HEK293 (cell line): Measurements from ENCODE around the gene ARSB.

Experiments used
- GLI2 ChIP-seq: fragments of 450-650 bp; formaldehyde crosslinking; IDR thresholded peaks from 2 replicates; pipeline ENCODE4; 2017; ENCODE audit warnings: missing biosample characterization, missing genetic modification characterization, low read depth, borderline replicate concordance
- KLF10 ChIP-seq: fragments of 450-650 bp; IDR thresholded peaks from 2 replicates; pipeline ENCODE4 v1.5.1; 2018; ENCODE audit warnings: missing biosample characterization, mild to moderate bottlenecking, missing genetic modification characterization
- KLF9 ChIP-seq: fragments of 450-650 bp; formaldehyde crosslinking; IDR thresholded peaks from 2 replicates; pipeline ENCODE4 v1.5.1; 2016; ENCODE audit warnings: missing biosample characterization, missing genetic modification characterization, low read depth
- MYNN ChIP-seq: fragments of 450-650 bp; formaldehyde crosslinking; IDR thresholded peaks from 2 replicates; pipeline ENCODE4 v1.5.1; 2016; ENCODE audit warnings: missing biosample characterization, missing genetic modification characterization, borderline replicate concordance
- ZBTB20 ChIP-seq: fragments of 450-650 bp; formaldehyde crosslinking; IDR thresholded peaks from 2 replicates; pipeline ENCODE4 v1.5.1; 2016; ENCODE audit warnings: missing biosample characterization, missing genetic modification characterization
- ZBTB6 ChIP-seq: fragments of 450-650 bp; formaldehyde crosslinking; IDR thresholded peaks from 2 replicates; pipeline ENCODE4 v1.5.1; 2017; ENCODE audit warnings: missing biosample characterization, missing genetic modification characterization
- ZNF10 ChIP-seq: fragments of 450-650 bp; formaldehyde crosslinking; IDR thresholded peaks from 2 replicates; pipeline ENCODE4 v1.5.1; 2017; ENCODE audit warnings: missing biosample characterization, missing genetic modification characterization
- ZNF16 ChIP-seq: fragments of 450-650 bp; formaldehyde crosslinking; IDR thresholded peaks from 2 replicates; pipeline ENCODE4 v1.5.1; 2016; ENCODE audit warnings: low read depth, missing biosample characterization, missing genetic modification characterization
- ZNF214 ChIP-seq: fragments of 450-650 bp; formaldehyde crosslinking; IDR thresholded peaks from 2 replicates; pipeline ENCODE4 v1.5.1; 2017; ENCODE audit warnings: missing biosample characterization, mild to moderate bottlenecking, missing genetic modification characterization, borderline replicate concordance
- ZNF223 ChIP-seq: fragments of 450-650 bp; formaldehyde crosslinking; IDR thresholded peaks from 2 replicates; pipeline ENCODE4 v1.5.1; 2016; ENCODE audit warnings: missing biosample characterization, missing genetic modification characterization
- ZNF274 ChIP-seq, 2 experiments: fragments of 200-500 bp in 1 of 2; fragments of 450-650 bp in 1 of 2; sonication (Bioruptor generic) in 1 of 2; formaldehyde crosslinking in 1 of 2; IDR thresholded peaks; 2 replicates each; pipeline versions ENCODE4 v1.5.1 to v1.6.1; 2014 to 2016; ENCODE audit warnings: borderline replicate concordance in 1 of 2, inconsistent platforms in 1 of 2, low read length in 1 of 2, missing biosample characterization in 1 of 2, missing genetic modification characterization in 1 of 2
- ZNF302 ChIP-seq: fragments of 450-650 bp; formaldehyde crosslinking; IDR thresholded peaks from 2 replicates; pipeline ENCODE4 v1.5.1; 2016; ENCODE audit warnings: missing biosample characterization, missing genetic modification characterization, low read depth
- ZNF398 ChIP-seq: fragments of 450-650 bp; formaldehyde crosslinking; IDR thresholded peaks from 2 replicates; pipeline ENCODE4 v1.5.1; 2017; ENCODE audit warnings: missing biosample characterization, missing genetic modification characterization
- ZNF416 ChIP-seq: fragments of 450-650 bp; formaldehyde crosslinking; IDR thresholded peaks from 2 replicates; pipeline ENCODE4 v1.5.1; 2016; ENCODE audit warnings: missing biosample characterization, missing genetic modification characterization
- ZNF449 ChIP-seq: fragments of 450-650 bp; formaldehyde crosslinking; IDR thresholded peaks from 2 replicates; pipeline ENCODE4 v1.5.1; 2017; ENCODE audit warnings: missing biosample characterization, mild to moderate bottlenecking, missing genetic modification characterization, moderate library complexity
- ZNF48 ChIP-seq: fragments of 450-650 bp; formaldehyde crosslinking; IDR thresholded peaks from 2 replicates; pipeline ENCODE4 v1.5.1; 2016; ENCODE audit warnings: missing biosample characterization, missing genetic modification characterization
- ZNF488 ChIP-seq: fragments of 450-650 bp; formaldehyde crosslinking; IDR thresholded peaks from 2 replicates; pipeline ENCODE4 v1.5.1; 2016; ENCODE audit warnings: missing biosample characterization, missing genetic modification characterization
- ZNF549 ChIP-seq: fragments of 450-650 bp; IDR thresholded peaks from 2 replicates; pipeline ENCODE4 v1.5.1; 2018; ENCODE audit warnings: missing biosample characterization, missing genetic modification characterization, mild to moderate bottlenecking, inconsistent platforms, moderate library complexity
- ZNF600 ChIP-seq: fragments of 450-650 bp; formaldehyde crosslinking; IDR thresholded peaks from 2 replicates; pipeline ENCODE4 v1.5.1; 2016; ENCODE audit warnings: missing biosample characterization, missing genetic modification characterization
- ZNF677 ChIP-seq: fragments of 450-650 bp; IDR thresholded peaks from 2 replicates; pipeline ENCODE4 v1.5.0; 2018; ENCODE audit warnings: missing biosample characterization, mild to moderate bottlenecking, missing genetic modification characterization, moderate library complexity
- ZNF692 ChIP-seq: fragments of 450-650 bp; formaldehyde crosslinking; IDR thresholded peaks from 2 replicates; pipeline ENCODE4 v1.5.1; 2016; ENCODE audit warnings: missing biosample characterization, missing genetic modification characterization
- ZNF747 ChIP-seq: fragments of 450-650 bp; formaldehyde crosslinking; IDR thresholded peaks from 2 replicates; pipeline ENCODE4 v1.5.1; 2016; ENCODE audit warnings: missing biosample characterization, missing genetic modification characterization
- ZNF777 ChIP-seq: fragments of 450-650 bp; formaldehyde crosslinking; IDR thresholded peaks from 2 replicates; pipeline ENCODE4 v1.5.1; 2017; ENCODE audit warnings: missing biosample characterization, missing genetic modification characterization, borderline replicate concordance
- ZNF837 ChIP-seq: fragments of 450-650 bp; formaldehyde crosslinking; IDR thresholded peaks from 2 replicates; pipeline ENCODE4 v1.5.1; 2016; ENCODE audit warnings: missing biosample characterization, missing genetic modification characterization
- TF ChIP-seq, protein P1 (sequence below): fragments of 450-650 bp; formaldehyde crosslinking; IDR thresholded peaks from 2 replicates; pipeline ENCODE4 v1.5.1; 2016; ENCODE audit warnings: missing biosample characterization, missing genetic modification characterization
- TF ChIP-seq, protein P2 (sequence below): fragments of 450-650 bp; formaldehyde crosslinking; IDR thresholded peaks from 2 replicates; pipeline ENCODE4 v1.5.1; 2016; ENCODE audit warnings: missing biosample characterization, missing genetic modification characterization

Gene ARSB

DNA sequence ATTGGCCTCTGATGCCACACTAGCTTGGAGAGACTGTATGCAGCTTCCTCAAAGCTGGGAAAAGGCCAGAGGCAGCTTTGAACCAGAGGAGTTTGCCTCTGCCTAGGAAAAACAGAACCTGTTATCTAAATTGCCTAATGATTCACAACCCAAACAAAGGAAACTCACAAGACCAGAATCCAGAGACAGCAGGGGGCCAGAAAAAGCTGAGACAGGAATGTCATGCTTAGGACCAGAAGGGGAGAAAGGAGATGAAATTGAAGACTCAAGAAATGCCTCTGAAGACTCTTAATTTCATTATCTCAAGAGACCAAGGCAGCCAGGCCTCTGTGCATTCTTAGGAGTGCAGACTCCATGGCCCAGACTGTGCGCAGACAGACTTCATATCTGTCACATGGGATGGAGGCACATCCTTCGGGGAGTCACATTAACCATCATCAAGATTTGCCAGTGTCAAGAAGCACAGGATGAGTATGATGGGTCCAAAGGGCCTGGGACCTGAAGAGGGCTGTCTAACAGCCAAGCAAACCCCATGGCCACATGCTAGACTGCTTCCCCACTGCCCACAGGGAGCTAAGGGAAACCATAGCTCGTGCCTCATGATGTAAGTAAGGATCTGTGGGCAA, 57.3 kb downstream of the ARSB start (continued):
- TF ChIP-seq ZNF398 (tag by site-specific recombination) (no peak), ZBTB20 (tag by site-specific recombination) (no peak), ZNF600 (tag by site-specific recombination) (peak; percentile 84), ZNF488 (tag by site-specific recombination) (no peak), ZNF549 (tag by site-specific recombination) (no peak), ZNF777 (tag by site-specific recombination) (no peak), GLI2 (tag by site-specific recombination) (no peak), ZNF449 (tag by site-specific recombination) (no peak), ZNF302 (tag by site-specific recombination) (no peak), ZNF10 (tag by site-specific recombination) (no peak), ZNF214 (tag by site-specific recombination) (no peak), ZNF16 (tag by site-specific recombination) (no peak), ZNF274 (IDR thresholded peaks at IDR 0.05; ENCODE audit: low read length) (no peak), ZNF274 (tag by site-specific recombination; IDR thresholded peaks at IDR 0.05; ENCODE audit: borderline replicate concordance) (no peak), ZNF677 (tag by site-specific recombination) (no peak), KLF10 (tag by site-specific recombination) (no peak), ZNF837 (tag by site-specific recombination) (no peak), ZNF48 (tag by site-specific recombination) (no peak), ZNF747 (tag by site-specific recombination) (no peak), MYNN (0 out of 2 replicates have a peak, but pooled peaks have one; percentile 76), ZNF223 (tag by site-specific recombination) (no peak), KLF9 (tag by site-specific recombination) (no peak), ZBTB6 (tag by site-specific recombination) (no peak), ZNF692 (tag by site-specific recombination) (peak; percentile 60; the same call in 1 of the 2 replicates), ZNF416 (tag by site-specific recombination) (no peak)
- TF ChIP-seq, protein P1, sequence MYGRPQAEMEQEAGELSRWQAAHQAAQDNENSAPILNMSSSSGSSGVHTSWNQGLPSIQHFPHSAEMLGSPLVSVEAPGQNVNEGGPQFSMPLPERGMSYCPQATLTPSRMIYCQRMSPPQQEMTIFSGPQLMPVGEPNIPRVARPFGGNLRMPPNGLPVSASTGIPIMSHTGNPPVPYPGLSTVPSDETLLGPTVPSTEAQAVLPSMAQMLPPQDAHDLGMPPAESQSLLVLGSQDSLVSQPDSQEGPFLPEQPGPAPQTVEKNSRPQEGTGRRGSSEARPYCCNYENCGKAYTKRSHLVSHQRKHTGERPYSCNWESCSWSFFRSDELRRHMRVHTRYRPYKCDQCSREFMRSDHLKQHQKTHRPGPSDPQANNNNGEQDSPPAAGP, result peak; percentile 26; the same call in 1 of the 2 replicates
- TF ChIP-seq, protein P2, sequence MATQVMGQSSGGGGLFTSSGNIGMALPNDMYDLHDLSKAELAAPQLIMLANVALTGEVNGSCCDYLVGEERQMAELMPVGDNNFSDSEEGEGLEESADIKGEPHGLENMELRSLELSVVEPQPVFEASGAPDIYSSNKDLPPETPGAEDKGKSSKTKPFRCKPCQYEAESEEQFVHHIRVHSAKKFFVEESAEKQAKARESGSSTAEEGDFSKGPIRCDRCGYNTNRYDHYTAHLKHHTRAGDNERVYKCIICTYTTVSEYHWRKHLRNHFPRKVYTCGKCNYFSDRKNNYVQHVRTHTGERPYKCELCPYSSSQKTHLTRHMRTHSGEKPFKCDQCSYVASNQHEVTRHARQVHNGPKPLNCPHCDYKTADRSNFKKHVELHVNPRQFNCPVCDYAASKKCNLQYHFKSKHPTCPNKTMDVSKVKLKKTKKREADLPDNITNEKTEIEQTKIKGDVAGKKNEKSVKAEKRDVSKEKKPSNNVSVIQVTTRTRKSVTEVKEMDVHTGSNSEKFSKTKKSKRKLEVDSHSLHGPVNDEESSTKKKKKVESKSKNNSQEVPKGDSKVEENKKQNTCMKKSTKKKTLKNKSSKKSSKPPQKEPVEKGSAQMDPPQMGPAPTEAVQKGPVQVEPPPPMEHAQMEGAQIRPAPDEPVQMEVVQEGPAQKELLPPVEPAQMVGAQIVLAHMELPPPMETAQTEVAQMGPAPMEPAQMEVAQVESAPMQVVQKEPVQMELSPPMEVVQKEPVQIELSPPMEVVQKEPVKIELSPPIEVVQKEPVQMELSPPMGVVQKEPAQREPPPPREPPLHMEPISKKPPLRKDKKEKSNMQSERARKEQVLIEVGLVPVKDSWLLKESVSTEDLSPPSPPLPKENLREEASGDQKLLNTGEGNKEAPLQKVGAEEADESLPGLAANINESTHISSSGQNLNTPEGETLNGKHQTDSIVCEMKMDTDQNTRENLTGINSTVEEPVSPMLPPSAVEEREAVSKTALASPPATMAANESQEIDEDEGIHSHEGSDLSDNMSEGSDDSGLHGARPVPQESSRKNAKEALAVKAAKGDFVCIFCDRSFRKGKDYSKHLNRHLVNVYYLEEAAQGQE (tag by site-specific recombination), result no peak
